Stomach (tissue), 4 donors: ENCODE results near the gene FASTK.

Experiments used
- CTCF ChIP-seq, 7 experiments: fragments of 450-650 bp in 4 of 7; fragments of 200-600 bp in 3 of 7; sonication (generic) in 3 of 7; IDR thresholded peaks; one replicate each; pipeline ENCODE4 v1.5.1; 2016 to 2019; ENCODE audit warnings: antibody characterized with exemption in 7 of 7, control low read depth in 2 of 7, mild to moderate bottlenecking in 1 of 7
- EP300 ChIP-seq: sonication (generic); formaldehyde crosslinking; IDR thresholded peaks from one replicate; pipeline ENCODE4 v1.6.1; 2017; ENCODE audit warnings: antibody characterized with exemption
- POLR2A ChIP-seq, 4 donors: fragments of 450-650 bp; IDR thresholded peaks; one replicate each; pipeline ENCODE4 v1.6.1; 2016; ENCODE audit warnings: antibody characterized with exemption in 4 of 4, control low read depth in 2 of 4, mild to moderate bottlenecking in 1 of 4, moderate library complexity in 1 of 4

DNA sequence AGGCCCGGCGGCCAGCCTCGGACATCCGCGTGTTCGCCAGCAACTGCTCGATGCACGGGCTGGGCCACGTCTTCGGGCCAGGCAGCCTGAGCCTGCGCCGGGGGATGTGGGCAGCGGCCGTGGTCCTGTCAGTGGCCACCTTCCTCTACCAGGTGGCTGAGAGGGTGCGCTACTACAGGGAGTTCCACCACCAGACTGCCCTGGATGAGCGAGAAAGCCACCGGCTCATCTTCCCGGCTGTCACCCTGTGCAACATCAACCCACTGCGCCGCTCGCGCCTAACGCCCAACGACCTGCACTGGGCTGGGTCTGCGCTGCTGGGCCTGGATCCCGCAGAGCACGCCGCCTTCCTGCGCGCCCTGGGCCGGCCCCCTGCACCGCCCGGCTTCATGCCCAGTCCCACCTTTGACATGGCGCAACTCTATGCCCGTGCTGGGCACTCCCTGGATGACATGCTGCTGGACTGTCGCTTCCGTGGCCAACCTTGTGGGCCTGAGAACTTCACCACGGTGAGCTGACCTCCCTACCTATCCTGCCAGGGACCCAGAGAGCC is 31.6 kb downstream of the FASTK start:
- no peak for TF ChIP-seq POLR2A (IDR thresholded peaks at IDR 0.05)
- TF ChIP-seq CTCF (IDR thresholded peaks at IDR 0.05) = no peak
- TF ChIP-seq EP300 = no peak
